ENCODE data around the gene LHX2. TPM values are rescaled to one million over a fixed set of nuclear protein-coding genes. Genes with fewer than 3 reads are reported as not detected.

LHX2 gene
- total RNA-seq, 4 donors from 2014 or later, result 0.22 TPM; not detected in 3

- DNase-seq, result no peak
- Histone ChIP-seq H3K4me1 (peaks cover 27 to 76% (median 34%) of the 10 kb centered on the region in 3 donors), H3K27ac (no peak overlapping the region), H3K27me3 (peaks cover 69 to 100% (median 85%) of the 10 kb centered on the region in 4 donors), H3K9me3 (no peaks in the 10 kb centered on the region), H3K4me3 (no peak overlapping the region), H3K36me3 (no peaks in the 10 kb centered on the region)
- TF ChIP-seq CTCF (IDR thresholded peaks at IDR 0.05) (no peak), POLR2A (IDR thresholded peaks at IDR 0.05) (no peak)
- 32 to 33% methylated on average over 8 to 9 of the region's 9 CpGs for WGBS, 2 donors
- intact Hi-C loops (cut with DNase I), result no loop called here
Observed at GRCh38 chr9:124010303-124010664, 1.3 kb upstream of the LHX2 start.

GRCh38 chr9:124010665-124011321 lies 775 bp upstream of the LHX2 start:
- intact Hi-C loops (cut with DNase I), result no loop called here
- peak overlapping the region; percentile 7 to 61 (median 32) for H3K4me3 ChIP-seq
- DNase-seq, result no peak
- WGBS, 2 donors, result 9 to 13% methylated on average over 6 to 17 of the region's 34 CpGs
- peaks cover 27 to 81% (median 36%) of the 10 kb centered on the region in 3 donors for H3K4me1 ChIP-seq
- no peak overlapping the region for H3K27ac ChIP-seq
- no peaks in the 10 kb centered on the region for H3K36me3 ChIP-seq
- H3K9me3 ChIP-seq, result no peaks in the 10 kb centered on the region
- no peak for TF ChIP-seq CTCF (IDR thresholded peaks at IDR 0.05)
- H3K27me3 ChIP-seq, result peaks cover 74 to 100% (median 86%) of the 10 kb centered on the region in 4 donors

- intact Hi-C loops (cut with DNase I), result no loop called here
- WGBS, 2 donors, result 4 to 9% methylated on average over 10 to 21 of the region's 83 CpGs
- DNase-seq, result no peak
- Histone ChIP-seq H3K27ac (no peak overlapping the region), H3K9me3 (no peaks in the 10 kb centered on the region), H3K4me3 (peak overlapping the region in 2 of 4 donors; percentile 40 to 61), H3K4me1 (peaks cover 41 to 88% (median 44%) of the 10 kb centered on the region in 3 donors), H3K36me3 (no peaks in the 10 kb centered on the region), H3K27me3 (peaks cover 80 to 100% (median 89%) of the 10 kb centered on the region in 4 donors)
- TF ChIP-seq CTCF (IDR thresholded peaks at IDR 0.05) (no peak), POLR2A (IDR thresholded peaks at IDR 0.05) (no peak)
Observed at GRCh38 chr9:124012368-124013301, 1.1 kb downstream of the LHX2 start.

GRCh38 chr9:124013309-124014210 lies 2.0 kb downstream of the LHX2 start:
- WGBS, 2 donors, result 26 to 33% methylated on average over 3 to 10 of the region's 40 CpGs
- peaks cover 76 to 100% (median 88%) of the 10 kb centered on the region in 4 donors for H3K27me3 ChIP-seq
- DNase-seq, result no peak

More at GRCh38 chr9:124013309-124014210, 2.0 kb downstream of the LHX2 start:
- Histone ChIP-seq H3K27ac (no peak overlapping the region), H3K4me1 (peaks cover 46 to 88% (median 47%) of the 10 kb centered on the region in 3 donors), H3K9me3 (no peaks in the 10 kb centered on the region), H3K4me3 (no peak overlapping the region), H3K36me3 (no peaks in the 10 kb centered on the region)
- TF ChIP-seq POLR2A (IDR thresholded peaks at IDR 0.05), result no peak
- TF ChIP-seq CTCF (IDR thresholded peaks at IDR 0.05), result no peak
- intact Hi-C loops (cut with DNase I), result no loop called here

All from esophagus squamous epithelium (tissue), 5 donors.